Choroid plexus epithelial cell (primary cell): ENCODE results near the gene MAGEA10.
"Not testable (repeated sequence)": the region's sequence is repeated elsewhere in the genome, so short reads cannot be mapped to it uniquely, and the experiment has no call there.

ENCODE experiments used
- DNase-seq: peaks from one replicate; pipeline ENCODE4 v3.0.0-alpha.2; 2010; ENCODE audit warnings: low read depth
- H3K4me3 ChIP-seq: 2 replicates; pipeline ENCODE4 v1.5.1; 2011; ENCODE audit warnings: low read depth, mild to moderate bottlenecking, control low read depth, low read length, moderate library complexity
- CTCF ChIP-seq: conservative IDR thresholded peaks from 2 replicates; pipeline ENCODE4 v1.5.1; 2011; ENCODE audit warnings: low read depth, mild to moderate bottlenecking, control low read depth, inconsistent platforms, low read length, moderate library complexity

The MAGEA10 gene

GRCh38 chrX:152131525-152131924, 6.9 kb downstream of the MAGEA10 start:
- no peak overlapping the region for H3K4me3 ChIP-seq
- DNase-seq, result no peak
- no peak for TF ChIP-seq CTCF

GRCh38 chrX:152129069-152129844, 9.1 kb downstream of the MAGEA10 start:
- not testable (repeated sequence) for H3K4me3 ChIP-seq, DNase-seq

GRCh38 chrX:152117305-152117704, 21.1 kb downstream of the MAGEA10 start:
- no peak for DNase-seq
- TF ChIP-seq CTCF, result no peak
- H3K4me3 ChIP-seq, result no peak overlapping the region

GRCh38 chrX:152108527-152108926, 29.9 kb downstream of the MAGEA10 start:
- DNase-seq, result no peak
- no peak for TF ChIP-seq CTCF
- H3K4me3 ChIP-seq, result no peak overlapping the region

GRCh38 chrX:152103866-152104265, 34.5 kb downstream of the MAGEA10 start:
- TF ChIP-seq CTCF, result no peak
- no peak overlapping the region for H3K4me3 ChIP-seq
- no peak for DNase-seq

- H3K4me3 ChIP-seq, result no peak overlapping the region
- no peak for DNase-seq
- TF ChIP-seq CTCF, result no peak
These were observed 52.2 kb downstream of the MAGEA10 start for GRCh38 chrX:152086141-152086540.
